Measurements from ENCODE around the gene CCR3.

GRCh38 chr3:46289966-46290365 lies 47.7 kb downstream of the CCR3 start:
- no peak for TF ChIP-seq CTCF (conservative IDR thresholded peaks at IDR 0.05; ENCODE audit: low read depth, low read length)
- no peak for TF ChIP-seq EZH2 (IDR thresholded peaks at IDR 0.05; ENCODE audit: low read length, unreplicated experiment)
- no peak for TF ChIP-seq EZH2phosphoT487 (IDR thresholded peaks at IDR 0.05; ENCODE audit: borderline replicate concordance, low read length)
